Stimulated activated naive CD4-positive, alpha-beta T cell (primary cell): ENCODE results near the gene ATP1A4.
"Not testable (repeated sequence)": the region's sequence is repeated elsewhere in the genome, so short reads cannot be mapped to it uniquely, and the experiment has no call there.

ENCODE experiments used
- DNase-seq, 6 experiments: peaks; one replicate each; lab custom pipeline; 2025; lab: John Stamatoyannopoulos, UW

The ATP1A4 gene

GRCh38 chr1:160151303-160151702 is at the start of gene ATP1A4:
ATP1A4 (plus strand) TSS chr1:160151603; CDS start chr1:160152041, 438 bp downstream.
- DNase-seq, result no peak

GRCh38 chr1:160101717-160102522 is 49.5 kb upstream of the ATP1A4 start:
- DNase-seq, result no peak

- no peak for DNase-seq
Observed at GRCh38 chr1:160103658-160104408, 47.6 kb upstream of the ATP1A4 start.

- no peak for DNase-seq
Observed at GRCh38 chr1:160104486-160104885, 46.9 kb upstream of the ATP1A4 start.

GRCh38 chr1:160105155-160105554 is 46.2 kb upstream of the ATP1A4 start:
- no peak for DNase-seq

- DNase-seq, result no peak
Observed at GRCh38 chr1:160107512-160107911, 43.9 kb upstream of the ATP1A4 start.

GRCh38 chr1:160108888-160109662 is 42.3 kb upstream of the ATP1A4 start:
- DNase-seq, result peak in 3 of 6 experiments; percentile 16 to 36 (median 31)

- DNase-seq, result no peak
Observed at GRCh38 chr1:160109686-160110085, 41.7 kb upstream of the ATP1A4 start.

- not testable (repeated sequence) for DNase-seq
Observed at GRCh38 chr1:160111462-160111861, 39.9 kb upstream of the ATP1A4 start.

- no peak for DNase-seq
Observed at GRCh38 chr1:160112357-160112756, 39.0 kb upstream of the ATP1A4 start.

- DNase-seq, result no peak
Observed at GRCh38 chr1:160113407-160113806, 38.0 kb upstream of the ATP1A4 start.

GRCh38 chr1:160114085-160114484 is 37.3 kb upstream of the ATP1A4 start:
- DNase-seq, result no peak

GRCh38 chr1:160115545-160116282 is 35.7 kb upstream of the ATP1A4 start, which contains the start of gene ATP1A2:
ATP1A2 (plus strand) TSS chr1:160115759; CDS start chr1:160115862, 103 bp downstream.
- no peak for DNase-seq

GRCh38 chr1:160116283-160117147 is 34.9 kb upstream of the ATP1A4 start:
- DNase-seq, result no peak

- DNase-seq, result no peak
Observed at GRCh38 chr1:160117300-160117699, 34.1 kb upstream of the ATP1A4 start.

- no peak for DNase-seq
Observed at GRCh38 chr1:160117709-160118183, 33.7 kb upstream of the ATP1A4 start.

- DNase-seq, result no peak
Observed at GRCh38 chr1:160118928-160119327, 32.5 kb upstream of the ATP1A4 start.

- DNase-seq, result no peak
Observed at GRCh38 chr1:160120797-160121196, 30.6 kb upstream of the ATP1A4 start.

GRCh38 chr1:160121388-160121787 is 30.0 kb upstream of the ATP1A4 start:
- DNase-seq, result no peak

GRCh38 chr1:160122978-160123495 is 28.4 kb upstream of the ATP1A4 start:
- no peak for DNase-seq
